Liver (tissue), 4 donors: ENCODE results near the gene TTC23L. TPM values are rescaled to one million over a fixed set of nuclear protein-coding genes. Genes with fewer than 3 reads are reported as not detected.

Source experiments
- polyA plus RNA-seq, 2 donors: library from polyadenylated mRNA; stranded (reverse) in 1 of 2; unstranded in 1 of 2; fragments of 200-250 nt in 1 of 2; fragments of >200 nt in 1 of 2; fragmentation: Nextera tagmentation in 1 of 2; extraction: Ambion mirVana in 1 of 2; gene quantifications; one replicate each; pipeline versions ENCODE4 v1.2.1 to v1.2.3, GENCODE V29; 2013 to 2015
- total RNA-seq, 2 donors: library from RNA; depleted of rRNA; stranded (reverse); fragments of >200 nt; gene quantifications; one replicate each; pipeline ENCODE4 v1.2.3, GENCODE V29; 2014
- donor health status: healthy.
- donor health status: healthy.
- donor health status: healthy.

The TTC23L gene
- total and polyA plus RNA-seq, 4 donors, result 0.03 to 0.19 (median 0.08) TPM; not detected in 1

Other genes with a start within 250 kb of the TTC23L start
- gene RAI14, start 182.8 kb upstream of the TTC23L start, total RNA-seq, result 10 to 100 TPM; 12.5 to 21.4 TPM
- gene RAI14, start 182.8 kb upstream of the TTC23L start, polyA plus RNA-seq, result 10 to 100 TPM in 1 of 2 donors, 1 to 10 TPM in 1; 7.8 to 10.3 TPM
- 10 to 100 TPM; 11.1 to 17.5 TPM for gene RAD1, start 76.3 kb downstream of the TTC23L start, total RNA-seq
- gene RAD1, start 76.3 kb downstream of the TTC23L start, polyA plus RNA-seq, result 1 to 10 TPM; 7.2 to 7.4 TPM
- 10 to 100 TPM; 10.2 to 15.7 TPM for gene BRIX1, start 76.5 kb downstream of the TTC23L start, total RNA-seq
- gene BRIX1, start 76.5 kb downstream of the TTC23L start, polyA plus RNA-seq, result 10 to 100 TPM in 1 of 2 donors, 1 to 10 TPM in 1; 6.7 to 10.9 TPM
- gene DNAJC21, start 90.4 kb downstream of the TTC23L start, total RNA-seq, result 10 to 100 TPM; 10.7 to 21.0 TPM
- gene DNAJC21, start 90.4 kb downstream of the TTC23L start, polyA plus RNA-seq, result 10 to 100 TPM in 1 of 2 donors, 1 to 10 TPM in 1; 8.8 to 12.9 TPM
- gene AGXT2, start 208.8 kb downstream of the TTC23L start, total RNA-seq, result 10 to 100 TPM; 49.4 to 67.9 TPM
- gene AGXT2, start 208.8 kb downstream of the TTC23L start, polyA plus RNA-seq, result 10 to 100 TPM; 50.1 to 51.1 TPM